Mesenchymal stem cell (in vitro differentiated cells and primary cell): Measurements from ENCODE around the gene ALK.
"Not testable (repeated sequence)": the region's sequence is repeated elsewhere in the genome, so short reads cannot be mapped to it uniquely, and the experiment has no call there.

Experiments used
- DNase-seq: peaks from one replicate; pipeline ENCODE4 v3.0.0-alpha.2; 2013
- H2AFZ ChIP-seq: one replicate; pipeline ENCODE4 v1.6.1; 2013; ENCODE audit warnings: low read depth, mild to moderate bottlenecking, control low read depth, inconsistent platforms, low read length, moderate library complexity
- H2AK5ac ChIP-seq: 2 replicates; pipeline ENCODE4 v1.6.1; 2013; ENCODE audit warnings: low read length, moderate library complexity, mild to moderate bottlenecking, inconsistent platforms; ENCODE audit not compliant: severe bottlenecking
- H2BK120ac ChIP-seq: one replicate; pipeline ENCODE4 v1.6.1; 2013; ENCODE audit warnings: low read depth, mild to moderate bottlenecking, inconsistent platforms, low read length, moderate library complexity
- H2BK12ac ChIP-seq, 2 experiments: one replicate each; pipeline ENCODE4 v1.6.1; 2013; ENCODE audit warnings: inconsistent platforms in 2 of 2, low read length in 2 of 2, mild to moderate bottlenecking in 2 of 2, moderate library complexity in 2 of 2, control low read depth in 1 of 2
- H2BK15ac ChIP-seq: one replicate; pipeline ENCODE4 v1.6.1; 2013; ENCODE audit warnings: mild to moderate bottlenecking, low read depth, inconsistent platforms; ENCODE audit not compliant: poor library complexity, severe bottlenecking
- H2BK5ac ChIP-seq: 2 replicates; pipeline ENCODE4 v1.6.1; 2013; ENCODE audit warnings: low read depth, mild to moderate bottlenecking, low read length, control low read depth, inconsistent platforms; ENCODE audit not compliant: poor library complexity, severe bottlenecking
- H3K14ac ChIP-seq, 2 experiments: one replicate each; pipeline ENCODE4 v1.6.1; 2013; ENCODE audit warnings: inconsistent platforms in 2 of 2, low read length in 2 of 2, control low read depth in 1 of 2, mild to moderate bottlenecking in 1 of 2, moderate library complexity in 1 of 2
- H3K18ac ChIP-seq, 2 experiments: one replicate each; pipeline ENCODE4 v1.6.1; 2013; ENCODE audit warnings: inconsistent platforms in 2 of 2, low read length in 2 of 2, control low read depth in 1 of 2, low read depth in 1 of 2, mild to moderate bottlenecking in 1 of 2
- H3K23ac ChIP-seq, 2 experiments: one replicate each; pipeline ENCODE4 v1.6.1; 2013; ENCODE audit warnings: inconsistent platforms in 2 of 2, low read length in 2 of 2, mild to moderate bottlenecking in 2 of 2, moderate library complexity in 2 of 2, control low read depth in 1 of 2
- H3K27ac ChIP-seq: 2 replicates; pipeline ENCODE4 v1.5.1; 2013; ENCODE audit warnings: mild to moderate bottlenecking, moderate library complexity, low read length, control low read depth, inconsistent platforms; ENCODE audit not compliant: poor library complexity, severe bottlenecking
- H3K27me3 ChIP-seq, 2 experiments: 2 replicates each; pipeline versions ENCODE4 v1.6.1 to v1.7.0; 2013; ENCODE audit warnings: low read length in 2 of 2, mild to moderate bottlenecking in 2 of 2, moderate library complexity in 2 of 2, control low read depth in 1 of 2, inconsistent platforms in 1 of 2; ENCODE audit not compliant: control insufficient read depth in 1 of 2, insufficient read depth in 1 of 2
- H3K36me3 ChIP-seq, 2 experiments: 2 replicates each; pipeline versions ENCODE4 v1.6.1 to v1.7.0; 2013; ENCODE audit warnings: low read length in 2 of 2, control low read depth in 1 of 2, inconsistent platforms in 1 of 2, low read depth in 1 of 2, mild to moderate bottlenecking in 1 of 2; ENCODE audit not compliant: insufficient read depth in 2 of 2, control insufficient read depth in 1 of 2
- H3K4ac ChIP-seq, 2 experiments: one replicate each; pipeline ENCODE4 v1.6.1; 2013; ENCODE audit warnings: inconsistent platforms in 2 of 2, low read length in 2 of 2, mild to moderate bottlenecking in 2 of 2, moderate library complexity in 2 of 2, control low read depth in 1 of 2, low read depth in 1 of 2
- H3K4me1 ChIP-seq: 2 replicates; pipeline ENCODE4 v1.6.1; 2013; ENCODE audit warnings: low read depth, low read length, control low read depth; ENCODE audit not compliant: control insufficient read depth, insufficient read depth
- H3K4me2 ChIP-seq: 2 replicates; pipeline ENCODE4 v1.6.1; 2013; ENCODE audit warnings: low read length, mild to moderate bottlenecking, inconsistent platforms; ENCODE audit not compliant: poor library complexity, severe bottlenecking
- H3K4me3 ChIP-seq, 2 experiments: 2 replicates each; pipeline versions ENCODE4 v1.5.1 to v1.7.0; 2013; ENCODE audit warnings: low read length in 2 of 2, mild to moderate bottlenecking in 2 of 2, control low read depth in 1 of 2, low read depth in 1 of 2; ENCODE audit not compliant: insufficient read depth in 1 of 2
- H3K79me1 ChIP-seq: replicated peaks from 2 replicates; pipeline ENCODE4 v1.6.1; 2013; ENCODE audit warnings: mild to moderate bottlenecking, control low read depth, low read length, inconsistent platforms; ENCODE audit not compliant: poor library complexity, severe bottlenecking
- H3K9ac ChIP-seq: 2 replicates; pipeline ENCODE4 v1.7.0; 2013; ENCODE audit warnings: mild to moderate bottlenecking, low read length, moderate library complexity
- H3K9me3 ChIP-seq: 2 replicates; pipeline ENCODE4 v1.7.0; 2013; ENCODE audit warnings: mild to moderate bottlenecking, low read length; ENCODE audit not compliant: control insufficient read depth
- H4K8ac ChIP-seq: one replicate; pipeline ENCODE4 v1.6.1; 2013; ENCODE audit warnings: inconsistent platforms, mild to moderate bottlenecking, low read length, moderate library complexity
- H4K91ac ChIP-seq: one replicate; pipeline ENCODE4 v1.6.1; 2013; ENCODE audit warnings: mild to moderate bottlenecking, low read length, inconsistent platforms
- WGBS: methylation state at CpG from one replicate; pipeline ENCODE4 v1.1.7; 2013; ENCODE audit warnings: mixed read lengths; 5-methylcytosine and 5-hydroxymethylcytosine counted together

Gene ALK

GRCh38 chr2:29255004-29255403, 666.4 kb downstream of the ALK start:
- 27% methylated on average over 2 of the region's 2 CpGs for WGBS

GRCh38 chr2:29253495-29254275, 667.7 kb downstream of the ALK start:
- H3K23ac ChIP-seq, H3K79me1 ChIP-seq, H3K18ac ChIP-seq, H3K27ac ChIP-seq, H4K8ac ChIP-seq, H3K4me2 ChIP-seq, H2BK5ac ChIP-seq, H3K9ac ChIP-seq, H3K4ac ChIP-seq, H2AK5ac ChIP-seq, DNase-seq, H2BK120ac ChIP-seq, H2BK15ac ChIP-seq, H3K14ac ChIP-seq, H3K9me3 ChIP-seq, H2BK12ac ChIP-seq, H3K36me3 ChIP-seq, H2AFZ ChIP-seq, H4K91ac ChIP-seq, H3K4me3 ChIP-seq, H3K4me1 ChIP-seq: not testable (repeated sequence)
- peaks cover 0 to 17% of the 10 kb centered on the region in 2 experiments for H3K27me3 ChIP-seq
- WGBS: 85% methylated on average over 2 of the region's 4 CpGs

More at GRCh38 chr2:29255004-29255403, 666.4 kb downstream of the ALK start:
- Histone ChIP-seq H3K79me1 (no peaks in the 10 kb centered on the region), H3K27ac (no peak overlapping the region), H3K9me3 (no peaks in the 10 kb centered on the region), H3K36me3 (no peaks in the 10 kb centered on the region), H3K4ac (no peak overlapping the region), H3K4me1 (peaks cover under 1% of the 10 kb centered on the region), H3K14ac (no peak overlapping the region), H4K8ac (no peak overlapping the region), H2BK15ac (no peak overlapping the region), H3K18ac (no peak overlapping the region), H3K4me2 (no peak overlapping the region), H3K27me3 (peaks cover 0 to 14% of the 10 kb centered on the region in 2 experiments), H3K4me3 (no peak overlapping the region), H3K9ac (no peak overlapping the region), H2BK5ac (no peak overlapping the region), H3K23ac (no peak overlapping the region), H2BK120ac (no peak overlapping the region), H2BK12ac (no peak overlapping the region), H2AFZ (no peak overlapping the region), H2AK5ac (no peak overlapping the region), H4K91ac (no peak overlapping the region)
- no peak for DNase-seq

- Histone ChIP-seq H2BK120ac (no peak overlapping the region), H2BK15ac (no peak overlapping the region), H2BK12ac (no peak overlapping the region), H3K36me3 (no peaks in the 10 kb centered on the region), H4K8ac (no peak overlapping the region), H3K27ac (no peak overlapping the region), H3K14ac (no peak overlapping the region), H3K18ac (no peak overlapping the region), H3K4me2 (no peak overlapping the region), H2AFZ (no peak overlapping the region), H3K4me1 (peaks cover 2% of the 10 kb centered on the region), H3K9ac (no peak overlapping the region), H3K27me3 (peaks cover 0 to 17% of the 10 kb centered on the region in 2 experiments), H2BK5ac (no peak overlapping the region), H3K4me3 (no peak overlapping the region), H3K23ac (no peak overlapping the region), H3K9me3 (no peaks in the 10 kb centered on the region), H3K4ac (no peak overlapping the region), H4K91ac (no peak overlapping the region), H3K79me1 (no peaks in the 10 kb centered on the region), H2AK5ac (no peak overlapping the region)
- DNase-seq: no peak
- 85% methylated on average over 2 of the region's 3 CpGs for WGBS
These were observed 668.4 kb downstream of the ALK start for GRCh38 chr2:29253026-29253425.

GRCh38 chr2:29251406-29251805, 670.0 kb downstream of the ALK start:
- WGBS: 87% methylated on average over 5 of the region's 5 CpGs
- H3K4me1 ChIP-seq: peaks cover 2% of the 10 kb centered on the region
- no peak overlapping the region for H3K9ac ChIP-seq
- peaks cover 0 to 17% of the 10 kb centered on the region in 2 experiments for H3K27me3 ChIP-seq
- H2AK5ac ChIP-seq: no peak overlapping the region
- no peak overlapping the region for H3K23ac ChIP-seq
- H3K4me2 ChIP-seq: no peak overlapping the region
- no peak overlapping the region for H2BK120ac ChIP-seq
- no peak overlapping the region for H2BK5ac ChIP-seq
- H4K91ac ChIP-seq: no peak overlapping the region
- H3K27ac ChIP-seq: no peak overlapping the region
- H3K9me3 ChIP-seq: no peaks in the 10 kb centered on the region
- no peak overlapping the region for H3K4ac ChIP-seq
- no peak overlapping the region for H2AFZ ChIP-seq
- no peaks in the 10 kb centered on the region for H3K79me1 ChIP-seq
- no peak overlapping the region for H3K18ac ChIP-seq
- no peak overlapping the region for H3K4me3 ChIP-seq
- no peak overlapping the region for H3K14ac ChIP-seq
- H2BK12ac ChIP-seq: no peak overlapping the region
- no peak overlapping the region for H4K8ac ChIP-seq
- no peak overlapping the region for H2BK15ac ChIP-seq
- no peak for DNase-seq
- H3K36me3 ChIP-seq: no peaks in the 10 kb centered on the region
